Retinal pigment epithelial cell (primary cell): ENCODE measurements around the gene PDGFRB.
A peak's percentile ranks its signal among the peaks of the same experiment; 100 is the strongest.

Experiments
- DNase-seq: peaks from one replicate; pipeline ENCODE4 v3.0.0-alpha.2; 2010; ENCODE audit warnings: low read depth
- H3K4me3 ChIP-seq: 2 replicates; pipeline ENCODE4 v1.5.1; 2011; ENCODE audit warnings: mild to moderate bottlenecking, low read length, control low read depth, moderate library complexity
- TF ChIP-seq, protein P1 (sequence below): conservative IDR thresholded peaks from 2 replicates; pipeline ENCODE4 v1.5.1; 2011; ENCODE audit warnings: low read depth, low read length, control low read depth, inconsistent platforms

The PDGFRB gene

DNA sequence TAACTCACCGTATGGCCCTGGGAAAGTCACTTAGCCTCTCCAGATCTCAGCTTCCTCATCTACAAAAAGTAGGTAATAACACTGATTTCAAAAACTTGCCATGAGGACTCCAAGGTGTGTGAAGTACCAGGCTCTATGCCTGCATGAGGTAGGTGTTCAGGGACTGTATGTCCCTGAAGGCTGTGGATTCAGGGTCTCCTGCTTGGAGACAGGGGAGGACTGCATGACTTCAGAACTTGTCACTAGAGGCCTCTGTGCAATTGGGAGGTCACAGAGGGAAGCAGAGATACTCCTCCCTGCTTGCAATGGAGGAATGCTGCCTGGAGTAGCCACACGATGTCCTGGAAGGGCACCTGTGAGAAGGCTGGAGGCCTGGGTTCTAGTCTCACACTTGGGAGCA lies 2.2 kb downstream of the PDGFRB start:
- DNase-seq: no peak
- H3K4me3 ChIP-seq: peak overlapping the region; percentile 79
- TF ChIP-seq, protein P1, sequence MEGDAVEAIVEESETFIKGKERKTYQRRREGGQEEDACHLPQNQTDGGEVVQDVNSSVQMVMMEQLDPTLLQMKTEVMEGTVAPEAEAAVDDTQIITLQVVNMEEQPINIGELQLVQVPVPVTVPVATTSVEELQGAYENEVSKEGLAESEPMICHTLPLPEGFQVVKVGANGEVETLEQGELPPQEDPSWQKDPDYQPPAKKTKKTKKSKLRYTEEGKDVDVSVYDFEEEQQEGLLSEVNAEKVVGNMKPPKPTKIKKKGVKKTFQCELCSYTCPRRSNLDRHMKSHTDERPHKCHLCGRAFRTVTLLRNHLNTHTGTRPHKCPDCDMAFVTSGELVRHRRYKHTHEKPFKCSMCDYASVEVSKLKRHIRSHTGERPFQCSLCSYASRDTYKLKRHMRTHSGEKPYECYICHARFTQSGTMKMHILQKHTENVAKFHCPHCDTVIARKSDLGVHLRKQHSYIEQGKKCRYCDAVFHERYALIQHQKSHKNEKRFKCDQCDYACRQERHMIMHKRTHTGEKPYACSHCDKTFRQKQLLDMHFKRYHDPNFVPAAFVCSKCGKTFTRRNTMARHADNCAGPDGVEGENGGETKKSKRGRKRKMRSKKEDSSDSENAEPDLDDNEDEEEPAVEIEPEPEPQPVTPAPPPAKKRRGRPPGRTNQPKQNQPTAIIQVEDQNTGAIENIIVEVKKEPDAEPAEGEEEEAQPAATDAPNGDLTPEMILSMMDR: no peak

- no peak for DNase-seq
Measured at GRCh38 chr5:150152636-150153462, 2.8 kb downstream of the PDGFRB start.

DNA sequence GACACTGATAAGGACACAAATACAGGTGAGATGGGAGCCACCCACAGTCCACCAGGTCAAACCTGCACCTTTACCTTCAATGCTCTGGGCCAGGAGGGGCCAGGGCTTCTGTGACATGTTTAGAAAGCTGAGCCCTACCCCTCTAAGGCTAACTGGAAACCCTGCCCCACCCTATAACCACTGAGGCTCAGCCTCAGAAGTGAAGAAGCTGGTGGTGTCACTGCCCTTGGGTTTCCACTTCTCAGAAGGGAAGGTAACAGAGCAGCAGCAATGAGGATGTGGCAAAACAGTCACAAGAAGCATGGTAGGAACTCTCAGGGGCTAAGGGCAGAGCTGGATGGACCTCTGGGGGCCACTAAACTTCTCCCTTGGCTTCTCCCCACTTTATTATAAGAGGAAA lies 6.0 kb downstream of the PDGFRB start:
- H3K4me3 ChIP-seq: no peak overlapping the region
- DNase-seq: no peak

More at GRCh38 chr5:150152636-150153462, 2.8 kb downstream of the PDGFRB start:
- peak overlapping the region; percentile 79 for H3K4me3 ChIP-seq
- TF ChIP-seq, protein P1: no peak

GRCh38 chr5:150148117-150148927 lies 7.3 kb downstream of the PDGFRB start:
- no peak overlapping the region for H3K4me3 ChIP-seq
- TF ChIP-seq, protein P1: no peak
- no peak for DNase-seq

More for the DNA sequence above, 6.0 kb downstream of the PDGFRB start:
- TF ChIP-seq, protein P1: no peak

DNA sequence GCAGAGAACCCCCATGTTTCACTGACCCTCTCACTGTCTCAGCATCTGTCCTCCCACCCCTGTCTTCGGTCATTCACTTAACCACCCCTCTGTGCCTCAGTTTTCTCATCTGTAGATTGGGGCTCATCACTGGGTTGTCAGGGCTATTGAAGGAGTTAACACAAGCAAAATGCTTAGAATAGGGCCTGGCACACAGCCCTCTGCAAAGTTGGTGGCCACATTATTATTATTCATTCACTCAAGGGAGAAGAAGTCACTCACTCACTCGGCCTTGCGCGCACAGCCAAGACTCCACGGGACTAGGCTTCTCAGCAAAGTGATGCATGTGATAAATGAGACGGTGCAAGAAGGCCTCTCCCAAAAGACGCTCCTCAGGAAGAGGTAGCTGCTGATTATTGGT lies 8.0 kb downstream of the PDGFRB start:
- TF ChIP-seq, protein P1: no peak
- H3K4me3 ChIP-seq: no peak overlapping the region
- no peak for DNase-seq

GRCh38 chr5:150146862-150147601 lies 8.6 kb downstream of the PDGFRB start:
- H3K4me3 ChIP-seq: no peak overlapping the region
- DNase-seq: no peak
- TF ChIP-seq, protein P1: no peak
